ENCODE results near the gene FAM50A. TPM values are rescaled to one million over a fixed set of nuclear protein-coding genes. Genes with fewer than 3 reads are reported as not detected.
"Not testable (repeated sequence)": the region's sequence is repeated elsewhere in the genome, so short reads cannot be mapped to it uniquely, and the experiment has no call there.

The FAM50A gene
- 100 to 1,000 TPM in 1 of 4 donors, 10 to 100 TPM in 3; 39.9 to 130 (median 52.0) TPM for total RNA-seq

DNA sequence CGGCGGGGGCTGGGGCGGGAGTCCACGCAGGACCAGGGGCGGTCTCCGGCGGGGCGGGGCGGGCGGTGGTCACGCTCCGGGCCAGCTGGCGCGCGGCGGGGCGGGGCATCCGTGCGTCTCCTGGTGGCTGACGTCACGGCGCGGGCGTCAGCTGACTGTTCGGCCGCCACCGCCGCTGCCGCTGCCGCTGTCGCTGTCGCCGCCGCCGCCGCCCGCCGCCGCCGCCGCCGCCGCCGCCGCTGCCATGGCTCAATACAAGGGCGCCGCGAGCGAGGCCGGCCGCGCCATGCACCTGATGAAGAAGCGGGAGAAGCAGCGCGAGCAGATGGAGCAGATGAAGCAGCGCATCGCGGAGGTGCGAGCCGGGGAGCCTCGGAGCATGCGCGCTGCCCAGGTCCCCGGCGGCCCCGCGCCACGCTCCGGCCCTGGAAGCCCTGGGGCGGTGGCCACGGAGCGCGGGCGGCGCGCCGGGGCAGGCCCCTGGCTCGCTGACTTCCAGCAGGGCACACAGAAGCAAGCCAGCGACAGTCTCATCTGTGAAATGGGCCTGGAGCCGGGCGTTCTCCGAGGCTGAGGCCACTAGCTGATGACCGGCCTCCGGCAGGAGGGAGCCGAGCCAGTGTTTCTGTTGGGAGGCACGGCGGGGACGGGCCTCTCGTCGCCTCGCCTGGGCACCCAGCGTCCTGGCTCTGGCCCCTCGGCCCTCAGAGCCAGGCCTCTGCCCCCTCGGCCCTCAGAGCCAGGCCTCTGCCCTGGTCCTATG, at the start of gene FAM50A:
Gene FAM50A, plus strand, starts transcription at position 150 of the 763 bp plus-strand sequence. Its CDS starts 95 bp downstream, at position 245.
- intact Hi-C loops (cut with DNase I; ENCODE audit: low total_unique reads): loop anchor here (5.0 kb wide), 1 partner anchor 1303 kb away; no protein-coding TSS in a partner anchor
- peak; percentile 86 for DNase-seq
- WGBS, 2 donors (ENCODE audit: low coverage in 1 of 2): 55% methylated on average over 28 of the region's 94 CpGs; no CpG with 5 or more reads in 1 of the 2 donors
- Histone ChIP-seq H3K4me1 (peaks cover 0 to 17% (median 8%) of the 10 kb centered on the region in 4 donors), H3K27ac (peak within 1 kb of the TSS; percentile 84 to 89 (median 87)), H3K36me3 (no peaks in the 10 kb centered on the region), H3K4me3 (peak within 1 kb of the TSS; percentile 53 to 68 (median 60)), H3K9me3 (no peaks in the 10 kb centered on the region), H3K27me3 (no peaks in the 10 kb centered on the region)
- in situ Hi-C loops (cut with MboI; ENCODE audit: low pct_ligation_motif_present in 1 of 4, low pct_unique_long_range_greater_than_20kb in 1 of 4, low sequenced_read_pairs in 3 of 4): no loop called here
- TF ChIP-seq EP300 (IDR thresholded peaks at IDR 0.05; ENCODE audit: low read depth) (no peak), POLR2A (IDR thresholded peaks at IDR 0.05) (no peak), POLR2AphosphoS5 (IDR thresholded peaks at IDR 0.05) (peak in 1 of 3 donors; percentile 24)
- TF ChIP-seq, protein P1, sequence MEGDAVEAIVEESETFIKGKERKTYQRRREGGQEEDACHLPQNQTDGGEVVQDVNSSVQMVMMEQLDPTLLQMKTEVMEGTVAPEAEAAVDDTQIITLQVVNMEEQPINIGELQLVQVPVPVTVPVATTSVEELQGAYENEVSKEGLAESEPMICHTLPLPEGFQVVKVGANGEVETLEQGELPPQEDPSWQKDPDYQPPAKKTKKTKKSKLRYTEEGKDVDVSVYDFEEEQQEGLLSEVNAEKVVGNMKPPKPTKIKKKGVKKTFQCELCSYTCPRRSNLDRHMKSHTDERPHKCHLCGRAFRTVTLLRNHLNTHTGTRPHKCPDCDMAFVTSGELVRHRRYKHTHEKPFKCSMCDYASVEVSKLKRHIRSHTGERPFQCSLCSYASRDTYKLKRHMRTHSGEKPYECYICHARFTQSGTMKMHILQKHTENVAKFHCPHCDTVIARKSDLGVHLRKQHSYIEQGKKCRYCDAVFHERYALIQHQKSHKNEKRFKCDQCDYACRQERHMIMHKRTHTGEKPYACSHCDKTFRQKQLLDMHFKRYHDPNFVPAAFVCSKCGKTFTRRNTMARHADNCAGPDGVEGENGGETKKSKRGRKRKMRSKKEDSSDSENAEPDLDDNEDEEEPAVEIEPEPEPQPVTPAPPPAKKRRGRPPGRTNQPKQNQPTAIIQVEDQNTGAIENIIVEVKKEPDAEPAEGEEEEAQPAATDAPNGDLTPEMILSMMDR (IDR thresholded peaks at IDR 0.05): peak in 1 of 5 experiments; percentile 18

DNA sequence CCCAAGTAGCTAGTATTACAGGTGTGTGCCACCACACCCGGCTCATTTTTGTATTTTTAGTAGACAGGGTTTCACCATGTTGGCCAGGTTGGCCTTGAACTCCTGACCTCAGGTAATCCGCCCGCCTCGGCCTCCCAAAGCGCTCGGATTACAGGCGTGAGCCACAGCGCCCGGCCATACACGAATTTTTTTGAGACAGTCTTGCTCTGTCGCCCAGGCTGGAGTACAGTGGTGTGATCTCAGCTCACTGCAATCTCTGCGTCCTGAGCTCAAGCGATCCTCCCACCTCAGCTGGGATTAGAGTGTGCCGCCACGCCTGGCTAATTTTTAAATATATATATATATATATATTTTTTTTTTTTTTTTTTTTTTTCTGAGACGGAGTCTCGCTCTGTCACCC, 47.6 kb upstream of the FAM50A start:
- intact Hi-C loops (cut with DNase I; ENCODE audit: low total_unique reads): loop anchor here (5.0 kb wide), 1 partner anchor 44 kb away; no protein-coding TSS in a partner anchor
- H3K27me3 ChIP-seq; in situ Hi-C loops (cut with MboI; ENCODE audit: low pct_ligation_motif_present in 1 of 4, low pct_unique_long_range_greater_than_20kb in 1 of 4, low sequenced_read_pairs in 3 of 4); H3K4me3 ChIP-seq; H3K9me3 ChIP-seq: not testable (repeated sequence)
- DNase-seq: peak; percentile 6
- Histone ChIP-seq H3K27ac (peak overlapping the region; percentile 97 to 99 (median 98)), H3K4me1 (peaks cover 0 to 20% (median 8%) of the 10 kb centered on the region in 4 donors), H3K36me3 (peaks cover 0 to 10% (median 0%) of the 10 kb centered on the region in 4 donors)
- 92% methylated on average over 15 of the region's 17 CpGs; no CpG with 5 or more reads in 1 of the 2 donors for WGBS, 2 donors (ENCODE audit: low coverage in 1 of 2)

DNA sequence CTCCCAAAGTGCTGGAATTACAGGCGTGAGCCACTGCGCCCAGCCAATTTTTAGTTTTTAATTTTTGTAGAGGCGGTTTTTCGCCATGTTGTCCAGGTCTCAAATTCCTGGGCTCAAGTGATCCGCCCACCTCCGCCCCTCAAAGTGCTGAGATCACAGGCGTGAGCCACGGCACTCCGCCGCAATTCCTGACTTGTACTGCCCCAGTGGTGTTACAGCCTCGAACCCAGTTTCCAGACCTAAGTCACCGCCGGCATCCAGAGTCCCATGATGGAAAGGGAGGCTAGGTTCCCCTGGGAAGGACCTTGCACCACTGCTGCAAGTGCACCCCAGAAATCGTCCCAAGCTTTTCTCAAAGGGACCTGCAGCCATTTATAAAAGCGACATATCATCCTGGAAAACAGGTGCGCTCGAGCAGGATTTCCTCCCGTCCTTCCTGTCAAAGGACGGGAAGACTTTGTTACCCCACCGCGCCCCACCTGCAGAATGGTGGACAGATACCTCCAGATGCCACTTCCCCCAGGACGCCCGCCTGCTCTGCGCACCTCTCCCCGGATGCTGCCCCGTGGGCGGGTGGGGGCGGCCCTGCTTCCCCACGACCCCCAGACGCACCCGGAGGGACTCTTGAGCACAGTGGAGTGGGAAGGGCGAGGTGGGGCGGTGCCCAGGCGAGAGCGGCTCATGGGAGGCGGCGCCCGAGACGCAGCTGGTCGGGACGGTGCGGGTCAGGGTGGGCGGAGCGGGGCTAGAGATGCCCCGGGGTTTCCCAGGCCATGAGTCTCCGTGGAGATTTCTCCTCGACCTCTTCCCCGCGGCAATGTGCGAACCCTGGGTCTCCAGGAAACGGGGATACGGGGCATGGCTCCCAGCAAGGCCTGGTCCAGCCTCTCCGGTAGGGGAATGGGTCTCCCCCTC, 46.7 kb upstream of the FAM50A start:
- H3K27ac ChIP-seq: peak overlapping the region; percentile 97 to 99 (median 98)
- no peaks in the 10 kb centered on the region for H3K27me3 ChIP-seq
- TF ChIP-seq POLR2AphosphoS5 (IDR thresholded peaks at IDR 0.05): peak; percentile 28 to 59 (median 34)
- no peak for TF ChIP-seq EP300 (IDR thresholded peaks at IDR 0.05; ENCODE audit: low read depth)
- no peak for TF ChIP-seq POLR2A (IDR thresholded peaks at IDR 0.05)
- TF ChIP-seq, protein P1 (IDR thresholded peaks at IDR 0.05): no peak
- DNase-seq: peak; percentile 83
- H3K4me1 ChIP-seq: peaks cover 0 to 20% (median 8%) of the 10 kb centered on the region in 4 donors
- in situ Hi-C loops (cut with MboI; ENCODE audit: low pct_ligation_motif_present in 1 of 4, low pct_unique_long_range_greater_than_20kb in 1 of 4, low sequenced_read_pairs in 3 of 4): no loop called here
- peak overlapping the region; percentile 51 to 84 (median 56) for H3K4me3 ChIP-seq
- peaks cover 0 to 10% (median 0%) of the 10 kb centered on the region in 4 donors for H3K36me3 ChIP-seq
- no peaks in the 10 kb centered on the region for H3K9me3 ChIP-seq
- intact Hi-C loops (cut with DNase I; ENCODE audit: low total_unique reads): loop anchor here (5.0 kb wide), 1 partner anchor 45 kb away; no protein-coding TSS in a partner anchor
- WGBS, 2 donors (ENCODE audit: low coverage in 1 of 2): 54% methylated on average over 49 of the region's 53 CpGs; no CpG with 5 or more reads in 1 of the 2 donors

- DNase-seq: peak; percentile 94
- peak within 1 kb of the TSS; percentile 60 to 84 (median 67) for H3K4me3 ChIP-seq
- H3K36me3 ChIP-seq: peaks cover 0 to 10% (median 0%) of the 10 kb centered on the region in 4 donors
- in situ Hi-C loops (cut with MboI; ENCODE audit: low pct_ligation_motif_present in 1 of 4, low pct_unique_long_range_greater_than_20kb in 1 of 4, low sequenced_read_pairs in 3 of 4): no loop called here
- H3K27ac ChIP-seq: peak within 1 kb of the TSS; percentile 97 to 99 (median 98)
- WGBS, 2 donors (ENCODE audit: low coverage in 1 of 2): 55% methylated on average over 69 of the region's 69 CpGs; no CpG with 5 or more reads in 1 of the 2 donors
- peak; percentile 98 for TF ChIP-seq POLR2A (IDR thresholded peaks at IDR 0.05)
- peak; percentile 98 to 100 (median 99) for TF ChIP-seq POLR2AphosphoS5 (IDR thresholded peaks at IDR 0.05)
- TF ChIP-seq, protein P1 (IDR thresholded peaks at IDR 0.05): no peak
- TF ChIP-seq EP300 (IDR thresholded peaks at IDR 0.05; ENCODE audit: low read depth): no peak
- no peaks in the 10 kb centered on the region for H3K27me3 ChIP-seq
- peaks cover 0 to 20% (median 8%) of the 10 kb centered on the region in 4 donors for H3K4me1 ChIP-seq
- intact Hi-C loops (cut with DNase I; ENCODE audit: low total_unique reads): loop anchor here (5.0 kb wide), 1 partner anchor 46 kb away; no protein-coding TSS in a partner anchor
- H3K9me3 ChIP-seq: no peaks in the 10 kb centered on the region
These were observed 45.9 kb upstream of the FAM50A start, which contains the start of gene RPL10 for GRCh38 chrX:154397888-154398667. Gene RPL10, plus strand, starts transcription at chrX:154398377. Its CDS starts 143 bp downstream, at chrX:154398520.
